WTC11 (cell line): ENCODE data around the gene SCAI. TPM values are rescaled to one million over a fixed set of nuclear protein-coding genes. Genes with fewer than 3 reads are reported as not detected.

Source experiments
- ATAC-seq: fragments of 200-7000 bp; cut with Tn5 transposase; 2 replicates; pipeline ENCODE4 v1.10.0; 2021; ENCODE audit warnings: mild to moderate bottlenecking, moderate library complexity
- CTCF ChIA-PET: fragments of 300-600 bp; sonication (Branson Sonifier 250); formaldehyde crosslinking; loops from one replicate; lab custom pipeline; 2021; ENCODE audit warnings: antibody characterized with exemption; lab: Charles Lee
- POLR2A ChIA-PET: fragments of 350-600 bp; sonication (Branson Sonifier 250); formaldehyde crosslinking; loops from one replicate; lab custom pipeline; 2021; ENCODE audit warnings: antibody characterized with exemption; lab: Charles Lee
- DNase-seq: peaks from one replicate; pipeline ENCODE4 v3.0.0; 2021; ENCODE audit warnings: low spot score
- H3K27ac Mint-ChIP-seq: 2 replicates; pipeline ENCODE4 v1.8.0; 2021; ENCODE audit warnings: mixed read lengths
- H3K27me3 Mint-ChIP-seq: 2 replicates; pipeline ENCODE4 v1.8.0; 2021; ENCODE audit warnings: low read depth, mild to moderate bottlenecking, moderate library complexity, mixed read lengths
- H3K36me3 Mint-ChIP-seq: 2 replicates; pipeline ENCODE4 v1.8.0; 2021; ENCODE audit warnings: mixed read lengths
- H3K4me1 Mint-ChIP-seq: 2 replicates; pipeline ENCODE4 v1.8.0; 2022; ENCODE audit warnings: mixed read lengths
- H3K4me3 Mint-ChIP-seq: 2 replicates; pipeline ENCODE4 v1.8.0; 2021; ENCODE audit warnings: mild to moderate bottlenecking, moderate library complexity, mixed read lengths
- H3K9me3 Mint-ChIP-seq: 2 replicates; pipeline ENCODE4 v1.8.0; 2021; ENCODE audit warnings: mixed read lengths
- CBFB ChIP-seq: sonication (generic); formaldehyde crosslinking; IDR thresholded peaks from 2 replicates; pipeline ENCODE4 v1.8.1; 2022; ENCODE audit warnings: mild to moderate bottlenecking, low read depth, missing genetic modification reagents
- ELF4 ChIP-seq: sonication (generic); formaldehyde crosslinking; IDR thresholded peaks from 2 replicates; pipeline ENCODE4 v1.8.1; 2022; ENCODE audit warnings: low read depth, mild to moderate bottlenecking, moderate library complexity, missing genetic modification reagents
- FOXK1 ChIP-seq: sonication (generic); formaldehyde crosslinking; IDR thresholded peaks from 2 replicates; pipeline ENCODE4 v1.8.0; 2022; ENCODE audit warnings: mild to moderate bottlenecking, moderate library complexity, missing genetic modification reagents
- FOXP1 ChIP-seq: sonication (generic); formaldehyde crosslinking; IDR thresholded peaks from 2 replicates; pipeline ENCODE4 v1.8.0; 2022; ENCODE audit warnings: missing genetic modification reagents, mild to moderate bottlenecking, moderate library complexity, borderline replicate concordance
- GABPB1 ChIP-seq: sonication (generic); formaldehyde crosslinking; IDR thresholded peaks from 2 replicates; pipeline ENCODE4 v1.8.1; 2023; ENCODE audit warnings: mild to moderate bottlenecking, missing genetic modification reagents
- GTF2I ChIP-seq: fragments of 250-450 bp; sonication (Bioruptor Pico); conservative IDR thresholded peaks from 2 replicates; pipeline ENCODE4 v1.4.0; 2021; ENCODE audit warnings: mild to moderate bottlenecking
- IRF2 ChIP-seq: sonication (generic); formaldehyde crosslinking; IDR thresholded peaks from 2 replicates; pipeline ENCODE4 v1.8.0; 2022; ENCODE audit warnings: low read depth, missing genetic modification reagents, borderline replicate concordance
- NFATC4 ChIP-seq: fragments of 250-450 bp; sonication (Bioruptor Pico); IDR thresholded peaks from 2 replicates; pipeline ENCODE4 v1.9.0; 2021; ENCODE audit warnings: mild to moderate bottlenecking
- NR1H2 ChIP-seq: sonication (generic); formaldehyde crosslinking; IDR thresholded peaks from 2 replicates; pipeline ENCODE4 v1.9.0; 2021; ENCODE audit warnings: mild to moderate bottlenecking, moderate library complexity, missing genetic modification reagents
- NR3C1 ChIP-seq: sonication (generic); formaldehyde crosslinking; conservative IDR thresholded peaks from 2 replicates; pipeline ENCODE4 v1.8.1; 2023; ENCODE audit warnings: low read depth, mild to moderate bottlenecking, missing genetic modification reagents
- SMAD4 ChIP-seq: sonication (generic); formaldehyde crosslinking; IDR thresholded peaks from 2 replicates; pipeline ENCODE4 v1.8.0; 2022; ENCODE audit warnings: mild to moderate bottlenecking, missing genetic modification reagents
- TP53 ChIP-seq: sonication (generic); formaldehyde crosslinking; IDR thresholded peaks from 2 replicates; pipeline ENCODE4 v1.8.1; 2023; ENCODE audit warnings: mild to moderate bottlenecking, missing genetic modification reagents
- ZBTB21 ChIP-seq: sonication (generic); formaldehyde crosslinking; IDR thresholded peaks from 2 replicates; pipeline ENCODE4 v1.8.1; 2023; ENCODE audit warnings: mild to moderate bottlenecking, missing genetic modification reagents, borderline replicate concordance
- total RNA-seq: library from RNA; stranded (reverse); gene quantifications from 3 replicates; pipeline ENCODE4 v1.2.3, GENCODE V29; 2021
- TF ChIP-seq, protein P1 (sequence below): sonication (generic); formaldehyde crosslinking; IDR thresholded peaks from 2 replicates; pipeline ENCODE4 v1.8.0; 2022; ENCODE audit warnings: mild to moderate bottlenecking, missing genetic modification reagents
- TF ChIP-seq, protein P2 (sequence below): sonication (generic); formaldehyde crosslinking; IDR thresholded peaks from 2 replicates; pipeline ENCODE4 v1.8.1; 2022; ENCODE audit warnings: mild to moderate bottlenecking, moderate library complexity, missing genetic modification reagents
- TF ChIP-seq, protein P3 (sequence below): sonication (generic); formaldehyde crosslinking; conservative IDR thresholded peaks from 2 replicates; pipeline ENCODE4 v1.8.1; 2022; ENCODE audit warnings: mild to moderate bottlenecking, missing genetic modification reagents
- TF ChIP-seq, protein P4 (sequence below): fragments of 200-600 bp; IDR thresholded peaks from 2 replicates; pipeline ENCODE4 v1.8.0; 2022; ENCODE audit warnings: antibody characterized with exemption
- TF ChIP-seq, protein P5 (sequence below): fragments of 250-450 bp; sonication (Bioruptor Pico); IDR thresholded peaks from 2 replicates; pipeline ENCODE4 v1.9.0; 2021; ENCODE audit warnings: moderate library complexity, mild to moderate bottlenecking, inconsistent platforms, borderline replicate concordance
- TF ChIP-seq, protein P6 (sequence below): sonication (generic); formaldehyde crosslinking; IDR thresholded peaks from 2 replicates; pipeline ENCODE4 v1.8.1; 2022; ENCODE audit warnings: mild to moderate bottlenecking, missing genetic modification reagents, moderate library complexity, borderline replicate concordance
- TF ChIP-seq, protein P7 (sequence below): fragments of 250-450 bp; sonication (Bioruptor Pico); IDR thresholded peaks from 2 replicates; pipeline ENCODE4 v1.9.0; 2021; ENCODE audit warnings: mild to moderate bottlenecking, borderline replicate concordance
- TF ChIP-seq, protein P8 (sequence below): sonication (generic); formaldehyde crosslinking; IDR thresholded peaks from 2 replicates; pipeline ENCODE4 v1.8.1; 2023; ENCODE audit warnings: mild to moderate bottlenecking, missing genetic modification reagents, borderline replicate concordance

SCAI gene
- total RNA-seq, 1 experiment from 2014 or later, result 20.4 TPM

DNA sequence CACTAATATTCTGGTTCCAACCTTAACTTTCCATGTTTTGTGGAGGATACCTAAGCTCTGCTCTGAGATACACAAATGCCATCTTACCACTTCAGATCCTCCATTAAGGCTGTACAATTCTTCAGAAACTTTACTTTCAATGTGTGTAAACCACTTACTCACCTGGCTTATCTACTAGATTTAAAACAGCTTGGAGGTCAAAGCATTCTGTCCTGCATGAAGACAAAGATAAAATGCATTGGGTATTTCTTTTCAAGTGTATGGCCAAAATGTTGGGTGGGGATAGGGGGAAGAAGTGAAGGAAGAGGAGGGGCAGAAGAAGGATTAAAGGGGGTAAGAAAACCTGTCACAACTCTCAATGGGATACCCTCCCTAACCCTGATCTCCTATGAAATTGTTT lies 203.4 kb downstream of the SCAI start:
- Mint-ChIP-seq H3K27me3 (no peaks in the 10 kb centered on the region), H3K36me3 (peaks cover 2% of the 10 kb centered on the region; the same call in 1 of the 2 replicates), H3K9me3 (no peaks in the 10 kb centered on the region), H3K27ac (peak overlapping the region; percentile 96; the same call in 1 of the 2 replicates), H3K4me3 (peak overlapping the region; percentile 89), H3K4me1 (peaks cover 14% of the 10 kb centered on the region)
- POLR2A ChIA-PET, result interaction anchor here (0.7 kb wide), 1 partner anchor 95 kb away, joined by 3 read pairs; no protein-coding TSS in a partner anchor
- ATAC-seq (no peak), DNase-seq (no peak)
- TF ChIP-seq TP53 (CRISPR knock-in tag) (no peak), NR3C1 (no peak), NFATC4 (CRISPR knock-in tag) (no peak), ELF4 (CRISPR knock-in tag) (no peak), SMAD4 (CRISPR knock-in tag) (no peak), CBFB (CRISPR knock-in tag) (no peak), ZBTB21 (CRISPR knock-in tag) (no peak), IRF2 (CRISPR knock-in tag) (no peak), GABPB1 (CRISPR knock-in tag) (no peak), NR1H2 (CRISPR knock-in tag) (no peak)
- TF ChIP-seq, protein P1, sequence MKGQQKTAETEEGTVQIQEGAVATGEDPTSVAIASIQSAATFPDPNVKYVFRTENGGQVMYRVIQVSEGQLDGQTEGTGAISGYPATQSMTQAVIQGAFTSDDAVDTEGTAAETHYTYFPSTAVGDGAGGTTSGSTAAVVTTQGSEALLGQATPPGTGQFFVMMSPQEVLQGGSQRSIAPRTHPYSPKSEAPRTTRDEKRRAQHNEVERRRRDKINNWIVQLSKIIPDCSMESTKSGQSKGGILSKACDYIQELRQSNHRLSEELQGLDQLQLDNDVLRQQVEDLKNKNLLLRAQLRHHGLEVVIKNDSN (CRISPR knock-in tag), result no peak
- TF ChIP-seq, protein P2, sequence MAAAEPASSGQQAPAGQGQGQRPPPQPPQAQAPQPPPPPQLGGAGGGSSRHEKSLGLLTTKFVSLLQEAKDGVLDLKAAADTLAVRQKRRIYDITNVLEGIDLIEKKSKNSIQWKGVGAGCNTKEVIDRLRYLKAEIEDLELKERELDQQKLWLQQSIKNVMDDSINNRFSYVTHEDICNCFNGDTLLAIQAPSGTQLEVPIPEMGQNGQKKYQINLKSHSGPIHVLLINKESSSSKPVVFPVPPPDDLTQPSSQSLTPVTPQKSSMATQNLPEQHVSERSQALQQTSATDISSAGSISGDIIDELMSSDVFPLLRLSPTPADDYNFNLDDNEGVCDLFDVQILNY (CRISPR knock-in tag), result no peak
- TF ChIP-seq, protein P3, sequence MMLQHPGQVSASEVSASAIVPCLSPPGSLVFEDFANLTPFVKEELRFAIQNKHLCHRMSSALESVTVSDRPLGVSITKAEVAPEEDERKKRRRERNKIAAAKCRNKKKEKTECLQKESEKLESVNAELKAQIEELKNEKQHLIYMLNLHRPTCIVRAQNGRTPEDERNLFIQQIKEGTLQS (CRISPR knock-in tag), result no peak
- TF ChIP-seq, protein P4, sequence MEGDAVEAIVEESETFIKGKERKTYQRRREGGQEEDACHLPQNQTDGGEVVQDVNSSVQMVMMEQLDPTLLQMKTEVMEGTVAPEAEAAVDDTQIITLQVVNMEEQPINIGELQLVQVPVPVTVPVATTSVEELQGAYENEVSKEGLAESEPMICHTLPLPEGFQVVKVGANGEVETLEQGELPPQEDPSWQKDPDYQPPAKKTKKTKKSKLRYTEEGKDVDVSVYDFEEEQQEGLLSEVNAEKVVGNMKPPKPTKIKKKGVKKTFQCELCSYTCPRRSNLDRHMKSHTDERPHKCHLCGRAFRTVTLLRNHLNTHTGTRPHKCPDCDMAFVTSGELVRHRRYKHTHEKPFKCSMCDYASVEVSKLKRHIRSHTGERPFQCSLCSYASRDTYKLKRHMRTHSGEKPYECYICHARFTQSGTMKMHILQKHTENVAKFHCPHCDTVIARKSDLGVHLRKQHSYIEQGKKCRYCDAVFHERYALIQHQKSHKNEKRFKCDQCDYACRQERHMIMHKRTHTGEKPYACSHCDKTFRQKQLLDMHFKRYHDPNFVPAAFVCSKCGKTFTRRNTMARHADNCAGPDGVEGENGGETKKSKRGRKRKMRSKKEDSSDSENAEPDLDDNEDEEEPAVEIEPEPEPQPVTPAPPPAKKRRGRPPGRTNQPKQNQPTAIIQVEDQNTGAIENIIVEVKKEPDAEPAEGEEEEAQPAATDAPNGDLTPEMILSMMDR, result no peak
- TF ChIP-seq, protein P5, sequence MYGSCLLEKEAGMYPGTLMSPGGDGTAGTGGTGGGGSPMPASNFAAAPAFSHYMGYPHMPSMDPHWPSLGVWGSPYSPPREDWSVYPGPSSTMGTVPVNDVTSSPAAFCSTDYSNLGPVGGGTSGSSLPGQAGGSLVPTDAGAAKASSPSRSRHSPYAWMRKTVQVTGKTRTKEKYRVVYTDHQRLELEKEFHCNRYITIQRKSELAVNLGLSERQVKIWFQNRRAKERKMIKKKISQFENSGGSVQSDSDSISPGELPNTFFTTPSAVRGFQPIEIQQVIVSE (CRISPR knock-in tag), result no peak
- CTCF ChIA-PET, result no interaction called here

DNA sequence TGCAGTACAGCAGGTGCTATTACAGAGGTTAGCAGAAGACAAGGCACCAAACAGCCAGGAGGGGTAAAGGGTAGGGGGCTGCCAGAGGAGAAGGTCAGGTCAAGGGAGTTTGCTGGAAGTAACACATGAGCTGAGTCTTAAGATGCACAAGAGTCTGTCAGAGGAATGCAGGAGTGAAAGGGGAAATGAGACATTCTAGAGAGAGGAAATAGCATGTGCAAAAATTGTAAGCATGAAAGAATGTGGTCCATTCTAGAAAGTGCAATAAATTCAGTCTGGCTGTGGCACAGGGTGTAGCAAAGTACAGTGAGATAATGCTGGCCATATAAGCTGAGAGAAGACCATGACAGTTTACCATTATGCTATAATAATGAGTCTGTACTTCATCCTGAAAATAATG lies 209.0 kb downstream of the SCAI start:
- no peaks in the 10 kb centered on the region for H3K27me3 Mint-ChIP-seq
- ChIA-PET CTCF (interaction anchor here (0.5 kb wide), 1 partner anchor 47 kb away, joined by 3 read pairs; no protein-coding TSS in a partner anchor), POLR2A (no interaction called here)
- peaks cover 2% of the 10 kb centered on the region; the same call in 1 of the 2 replicates for H3K36me3 Mint-ChIP-seq
- no peak overlapping the region for H3K4me3 Mint-ChIP-seq
- H3K4me1 Mint-ChIP-seq, result no peaks in the 10 kb centered on the region
- H3K27ac Mint-ChIP-seq, result no peak overlapping the region
- no peak for ATAC-seq
- H3K9me3 Mint-ChIP-seq, result no peaks in the 10 kb centered on the region
- no peak for DNase-seq
- TF ChIP-seq, protein P6, sequence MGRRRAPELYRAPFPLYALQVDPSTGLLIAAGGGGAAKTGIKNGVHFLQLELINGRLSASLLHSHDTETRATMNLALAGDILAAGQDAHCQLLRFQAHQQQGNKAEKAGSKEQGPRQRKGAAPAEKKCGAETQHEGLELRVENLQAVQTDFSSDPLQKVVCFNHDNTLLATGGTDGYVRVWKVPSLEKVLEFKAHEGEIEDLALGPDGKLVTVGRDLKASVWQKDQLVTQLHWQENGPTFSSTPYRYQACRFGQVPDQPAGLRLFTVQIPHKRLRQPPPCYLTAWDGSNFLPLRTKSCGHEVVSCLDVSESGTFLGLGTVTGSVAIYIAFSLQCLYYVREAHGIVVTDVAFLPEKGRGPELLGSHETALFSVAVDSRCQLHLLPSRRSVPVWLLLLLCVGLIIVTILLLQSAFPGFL (CRISPR knock-in tag), result no peak
- TF ChIP-seq FOXP1 (CRISPR knock-in tag) (no peak), FOXK1 (CRISPR knock-in tag) (no peak), GTF2I (no peak)
- TF ChIP-seq, protein P7, sequence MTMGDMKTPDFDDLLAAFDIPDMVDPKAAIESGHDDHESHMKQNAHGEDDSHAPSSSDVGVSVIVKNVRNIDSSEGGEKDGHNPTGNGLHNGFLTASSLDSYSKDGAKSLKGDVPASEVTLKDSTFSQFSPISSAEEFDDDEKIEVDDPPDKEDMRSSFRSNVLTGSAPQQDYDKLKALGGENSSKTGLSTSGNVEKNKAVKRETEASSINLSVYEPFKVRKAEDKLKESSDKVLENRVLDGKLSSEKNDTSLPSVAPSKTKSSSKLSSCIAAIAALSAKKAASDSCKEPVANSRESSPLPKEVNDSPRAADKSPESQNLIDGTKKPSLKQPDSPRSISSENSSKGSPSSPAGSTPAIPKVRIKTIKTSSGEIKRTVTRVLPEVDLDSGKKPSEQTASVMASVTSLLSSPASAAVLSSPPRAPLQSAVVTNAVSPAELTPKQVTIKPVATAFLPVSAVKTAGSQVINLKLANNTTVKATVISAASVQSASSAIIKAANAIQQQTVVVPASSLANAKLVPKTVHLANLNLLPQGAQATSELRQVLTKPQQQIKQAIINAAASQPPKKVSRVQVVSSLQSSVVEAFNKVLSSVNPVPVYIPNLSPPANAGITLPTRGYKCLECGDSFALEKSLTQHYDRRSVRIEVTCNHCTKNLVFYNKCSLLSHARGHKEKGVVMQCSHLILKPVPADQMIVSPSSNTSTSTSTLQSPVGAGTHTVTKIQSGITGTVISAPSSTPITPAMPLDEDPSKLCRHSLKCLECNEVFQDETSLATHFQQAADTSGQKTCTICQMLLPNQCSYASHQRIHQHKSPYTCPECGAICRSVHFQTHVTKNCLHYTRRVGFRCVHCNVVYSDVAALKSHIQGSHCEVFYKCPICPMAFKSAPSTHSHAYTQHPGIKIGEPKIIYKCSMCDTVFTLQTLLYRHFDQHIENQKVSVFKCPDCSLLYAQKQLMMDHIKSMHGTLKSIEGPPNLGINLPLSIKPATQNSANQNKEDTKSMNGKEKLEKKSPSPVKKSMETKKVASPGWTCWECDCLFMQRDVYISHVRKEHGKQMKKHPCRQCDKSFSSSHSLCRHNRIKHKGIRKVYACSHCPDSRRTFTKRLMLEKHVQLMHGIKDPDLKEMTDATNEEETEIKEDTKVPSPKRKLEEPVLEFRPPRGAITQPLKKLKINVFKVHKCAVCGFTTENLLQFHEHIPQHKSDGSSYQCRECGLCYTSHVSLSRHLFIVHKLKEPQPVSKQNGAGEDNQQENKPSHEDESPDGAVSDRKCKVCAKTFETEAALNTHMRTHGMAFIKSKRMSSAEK (CRISPR knock-in tag), result no peak
- TF ChIP-seq, protein P8, sequence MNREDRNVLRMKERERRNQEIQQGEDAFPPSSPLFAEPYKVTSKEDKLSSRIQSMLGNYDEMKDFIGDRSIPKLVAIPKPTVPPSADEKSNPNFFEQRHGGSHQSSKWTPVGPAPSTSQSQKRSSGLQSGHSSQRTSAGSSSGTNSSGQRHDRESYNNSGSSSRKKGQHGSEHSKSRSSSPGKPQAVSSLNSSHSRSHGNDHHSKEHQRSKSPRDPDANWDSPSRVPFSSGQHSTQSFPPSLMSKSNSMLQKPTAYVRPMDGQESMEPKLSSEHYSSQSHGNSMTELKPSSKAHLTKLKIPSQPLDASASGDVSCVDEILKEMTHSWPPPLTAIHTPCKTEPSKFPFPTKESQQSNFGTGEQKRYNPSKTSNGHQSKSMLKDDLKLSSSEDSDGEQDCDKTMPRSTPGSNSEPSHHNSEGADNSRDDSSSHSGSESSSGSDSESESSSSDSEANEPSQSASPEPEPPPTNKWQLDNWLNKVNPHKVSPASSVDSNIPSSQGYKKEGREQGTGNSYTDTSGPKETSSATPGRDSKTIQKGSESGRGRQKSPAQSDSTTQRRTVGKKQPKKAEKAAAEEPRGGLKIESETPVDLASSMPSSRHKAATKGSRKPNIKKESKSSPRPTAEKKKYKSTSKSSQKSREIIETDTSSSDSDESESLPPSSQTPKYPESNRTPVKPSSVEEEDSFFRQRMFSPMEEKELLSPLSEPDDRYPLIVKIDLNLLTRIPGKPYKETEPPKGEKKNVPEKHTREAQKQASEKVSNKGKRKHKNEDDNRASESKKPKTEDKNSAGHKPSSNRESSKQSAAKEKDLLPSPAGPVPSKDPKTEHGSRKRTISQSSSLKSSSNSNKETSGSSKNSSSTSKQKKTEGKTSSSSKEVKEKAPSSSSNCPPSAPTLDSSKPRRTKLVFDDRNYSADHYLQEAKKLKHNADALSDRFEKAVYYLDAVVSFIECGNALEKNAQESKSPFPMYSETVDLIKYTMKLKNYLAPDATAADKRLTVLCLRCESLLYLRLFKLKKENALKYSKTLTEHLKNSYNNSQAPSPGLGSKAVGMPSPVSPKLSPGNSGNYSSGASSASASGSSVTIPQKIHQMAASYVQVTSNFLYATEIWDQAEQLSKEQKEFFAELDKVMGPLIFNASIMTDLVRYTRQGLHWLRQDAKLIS (CRISPR knock-in tag), result no peak
